ENCODE measurements around the gene NSUN2.

Gene NSUN2

GRCh38 chr5:6584727-6585126, 48.1 kb downstream of the NSUN2 start:
- no peak for DNase-seq (ENCODE audit: low spot score)
- no peak for TF ChIP-seq CTCF (IDR thresholded peaks at IDR 0.05; ENCODE audit: borderline replicate concordance, control extremely low read depth, extremely low read depth, insufficient read depth, missing control alignments)
- in situ Hi-C loops (cut with MboI; ENCODE audit: low sequenced_read_pairs, unreplicated experiment): no loop called here

DNA sequence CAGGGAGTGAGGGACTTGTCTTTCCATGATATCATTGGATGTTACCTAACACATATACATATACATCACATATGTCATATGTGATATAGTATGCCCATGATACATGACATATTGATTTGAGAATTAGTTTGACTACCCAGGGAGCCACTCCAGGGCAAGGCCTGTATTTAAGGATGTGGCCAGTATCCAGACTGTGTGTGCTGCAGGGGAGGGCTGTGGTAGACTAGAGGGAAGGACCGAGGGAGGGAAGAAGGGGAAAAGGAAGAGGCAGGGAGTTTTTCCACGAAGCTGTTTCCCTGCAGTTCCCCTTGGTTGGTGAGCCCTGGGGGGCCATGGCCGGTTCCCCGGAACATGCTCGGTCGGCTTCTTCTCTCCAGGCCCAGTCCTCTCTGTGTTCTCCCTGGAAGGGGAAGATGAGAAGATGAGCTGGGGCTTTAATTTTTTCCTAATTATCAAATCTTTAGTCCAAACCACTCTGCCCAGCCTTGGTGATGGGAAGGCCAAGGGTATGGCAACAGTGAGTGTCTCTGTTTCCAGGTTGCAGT, 48.7 kb downstream of the NSUN2 start:
- in situ Hi-C loops (cut with MboI; ENCODE audit: low sequenced_read_pairs, unreplicated experiment): no loop called here
- TF ChIP-seq CTCF (IDR thresholded peaks at IDR 0.05; ENCODE audit: borderline replicate concordance, control extremely low read depth, extremely low read depth, insufficient read depth, missing control alignments): no peak
- no peak for DNase-seq (ENCODE audit: low spot score)

DNA sequence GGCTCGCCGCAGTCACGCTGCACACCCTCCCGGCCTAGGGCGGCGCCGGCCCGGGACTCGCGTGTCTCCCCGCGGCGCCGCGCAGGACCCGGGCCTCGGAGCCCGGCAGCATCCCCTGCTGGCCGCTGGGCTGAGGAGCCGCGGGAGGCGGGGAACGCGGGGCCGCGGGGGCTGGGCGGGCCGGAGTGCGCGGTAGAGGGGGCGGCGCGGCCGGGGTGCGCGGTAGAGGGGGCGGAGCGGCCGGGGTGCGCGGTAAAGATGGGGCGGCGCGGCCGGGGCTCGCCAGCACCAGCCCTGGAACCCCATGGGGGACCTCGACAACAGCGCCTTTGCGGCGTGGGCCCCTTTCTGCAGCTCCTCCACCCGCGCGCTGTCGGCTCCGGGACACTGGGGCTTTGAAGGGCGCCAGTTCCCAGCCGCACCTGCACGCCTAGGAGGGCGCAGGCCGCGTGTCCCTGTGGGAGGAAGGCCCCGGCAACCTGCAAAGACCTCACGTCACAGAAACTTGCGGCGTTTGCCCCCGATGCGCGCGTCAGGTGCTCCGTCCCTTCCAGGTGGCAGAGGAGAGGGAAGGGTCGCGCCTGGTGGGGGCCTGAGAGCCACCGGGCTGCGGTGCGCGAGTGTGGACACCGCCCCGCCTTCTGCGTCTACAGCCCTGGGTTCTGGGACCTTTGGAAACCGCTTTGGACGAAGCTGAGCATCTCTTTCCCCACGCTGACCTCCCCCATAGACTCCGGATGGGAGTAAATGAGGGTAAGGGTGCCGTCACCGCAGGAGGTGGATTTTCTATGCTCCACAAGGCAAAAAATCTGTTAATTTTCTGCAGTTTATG, 49.6 kb downstream of the NSUN2 start:
- DNase-seq (ENCODE audit: low spot score): peak; percentile 75
- in situ Hi-C loops (cut with MboI; ENCODE audit: low sequenced_read_pairs, unreplicated experiment): no loop called here
- TF ChIP-seq CTCF (IDR thresholded peaks at IDR 0.05; ENCODE audit: borderline replicate concordance, control extremely low read depth, extremely low read depth, insufficient read depth, missing control alignments): no peak

DNA sequence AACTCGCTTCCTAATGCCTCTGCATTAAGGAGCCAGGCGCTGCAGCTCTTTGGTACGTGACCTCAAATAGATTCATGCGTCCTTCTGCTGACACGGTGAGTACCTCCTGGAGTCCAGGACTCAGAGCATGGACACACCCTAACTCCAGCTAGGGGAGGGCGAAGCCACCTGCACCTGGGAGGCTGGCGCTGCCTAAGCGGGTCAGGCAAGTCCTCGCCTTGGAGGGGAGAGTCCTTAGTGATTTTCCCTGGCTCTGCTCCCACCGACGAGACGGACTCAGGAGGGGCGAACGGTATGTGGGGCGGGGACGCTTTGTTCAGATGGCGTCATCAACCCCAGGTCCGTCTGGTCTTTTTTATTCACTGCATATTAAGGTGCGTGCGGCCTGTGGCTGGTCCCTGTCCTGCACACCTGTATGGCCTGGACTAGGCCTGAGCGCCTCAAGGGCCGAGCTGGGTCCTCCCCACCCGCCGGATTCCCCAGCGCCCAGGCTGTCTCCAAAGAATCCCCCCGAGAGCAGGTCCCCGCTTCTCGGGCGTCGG, 50.3 kb downstream of the NSUN2 start:
- DNase-seq (ENCODE audit: low spot score): no peak
- in situ Hi-C loops (cut with MboI; ENCODE audit: low sequenced_read_pairs, unreplicated experiment): no loop called here
- TF ChIP-seq CTCF (IDR thresholded peaks at IDR 0.05; ENCODE audit: borderline replicate concordance, control extremely low read depth, extremely low read depth, insufficient read depth, missing control alignments): no peak

GRCh38 chr5:6581559-6582426, 51.1 kb downstream of the NSUN2 start:
- TF ChIP-seq CTCF (IDR thresholded peaks at IDR 0.05; ENCODE audit: borderline replicate concordance, control extremely low read depth, extremely low read depth, insufficient read depth, missing control alignments): no peak
- no peak for DNase-seq (ENCODE audit: low spot score)
- in situ Hi-C loops (cut with MboI; ENCODE audit: low sequenced_read_pairs, unreplicated experiment): no loop called here

DNA sequence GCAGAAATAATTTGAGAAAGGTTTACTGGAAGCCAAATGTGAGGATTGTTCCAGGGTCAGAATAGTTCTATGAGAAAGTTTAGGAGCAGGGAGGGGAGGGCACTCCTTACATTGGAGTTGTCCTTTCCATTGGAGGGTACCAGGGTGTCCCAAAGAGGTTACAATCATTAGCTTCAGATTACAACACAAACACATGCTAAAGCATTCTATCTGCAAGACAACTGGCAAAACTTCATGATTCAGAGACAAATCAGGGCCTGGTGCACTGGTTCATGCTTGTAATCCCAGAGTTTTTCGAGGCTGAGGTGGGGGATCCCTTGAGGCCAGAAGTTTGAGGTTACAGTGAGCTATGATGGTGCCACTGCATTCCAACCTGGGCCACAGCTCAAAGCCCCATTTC, 51.8 kb downstream of the NSUN2 start:
- no peak for TF ChIP-seq CTCF (IDR thresholded peaks at IDR 0.05; ENCODE audit: borderline replicate concordance, control extremely low read depth, extremely low read depth, insufficient read depth, missing control alignments)
- no peak for DNase-seq (ENCODE audit: low spot score)
- in situ Hi-C loops (cut with MboI; ENCODE audit: low sequenced_read_pairs, unreplicated experiment): no loop called here

Measured in GM13976 (cell line).